MM.1S (cell line): ENCODE measurements around the gene GPX8.

ENCODE experiments used
- DNase-seq: peaks from one replicate; pipeline ENCODE4 v3.0.0-alpha.2; 2015
- H2AFZ ChIP-seq: fragments of 300-600 bp; sonication (generic); 2 replicates; pipeline ENCODE4 v1.6.0; 2016; ENCODE audit warnings: antibody characterized with exemption, low read length
- H3F3A ChIP-seq: fragments of 300-600 bp; sonication (generic); 2 replicates; pipeline ENCODE4 v1.6.1; 2016; ENCODE audit warnings: mild to moderate bottlenecking, antibody characterized with exemption, low read length, moderate library complexity, mixed read lengths; ENCODE audit not compliant: insufficient read depth
- H3K27ac ChIP-seq: fragments of 300-600 bp; sonication (generic); 2 replicates; pipeline ENCODE4 v1.5.1; 2016; ENCODE audit warnings: mild to moderate bottlenecking, low read length
- H3K27me3 ChIP-seq: fragments of 300-600 bp; sonication (generic); replicated peaks from 2 replicates; pipeline ENCODE4 v1.6.0; 2016; ENCODE audit warnings: low read length; ENCODE audit not compliant: insufficient read depth
- H3K36me3 ChIP-seq: fragments of 300-600 bp; sonication (generic); replicated peaks from 2 replicates; pipeline ENCODE4 v1.6.1; 2016; ENCODE audit warnings: mild to moderate bottlenecking, low read length, mixed read lengths; ENCODE audit not compliant: insufficient read depth
- H3K4me1 ChIP-seq: fragments of 300-600 bp; sonication (generic); 2 replicates; pipeline ENCODE4 v1.6.1; 2016; ENCODE audit warnings: low read length, mixed read lengths
- H3K4me2 ChIP-seq: fragments of 300-600 bp; sonication (generic); 2 replicates; pipeline ENCODE4 v1.6.0; 2016; ENCODE audit warnings: low read depth, low read length
- H3K4me3 ChIP-seq: fragments of 300-600 bp; sonication (generic); 2 replicates; pipeline ENCODE4 v1.5.1; 2016; ENCODE audit warnings: low read length, mixed read lengths
- H3K79me2 ChIP-seq: fragments of 300-600 bp; sonication (generic); 2 replicates; pipeline ENCODE4 v1.6.1; 2016; ENCODE audit warnings: mixed run types, low read length, mixed read lengths
- H3K9ac ChIP-seq: fragments of 300-600 bp; sonication (generic); 2 replicates; pipeline ENCODE4 v1.6.1; 2016; ENCODE audit warnings: low read length, mixed read lengths
- H3K9me2 ChIP-seq: fragments of 300-600 bp; sonication (generic); replicated peaks from 2 replicates; pipeline ENCODE4 v1.6.1; 2016; ENCODE audit warnings: mild to moderate bottlenecking, low read length, mixed read lengths; ENCODE audit not compliant: insufficient read depth
- H3K9me3 ChIP-seq: fragments of 300-600 bp; sonication (generic); replicated peaks from 2 replicates; pipeline ENCODE4 v1.6.1; 2016; ENCODE audit warnings: mild to moderate bottlenecking, low read length, mixed read lengths; ENCODE audit not compliant: insufficient read depth
- H4K20me1 ChIP-seq: fragments of 300-600 bp; sonication (generic); 2 replicates; pipeline ENCODE4 v1.6.1; 2016; ENCODE audit warnings: mild to moderate bottlenecking, low read length, moderate library complexity, mixed read lengths; ENCODE audit not compliant: insufficient read depth
- CTCF ChIP-seq: fragments of 300-600 bp; sonication (generic); IDR thresholded peaks from 2 replicates; pipeline ENCODE4 v1.5.1; 2016; ENCODE audit warnings: antibody characterized with exemption, low read length, mixed read lengths
- EZH2 ChIP-seq: fragments of 300-600 bp; sonication (generic); optimal IDR thresholded peaks from 2 replicates; pipeline ENCODE3; 2017; ENCODE audit warnings: low read depth, mild to moderate bottlenecking, antibody characterized with exemption, low read length, mixed read lengths
- EZH2phosphoT487 ChIP-seq: fragments of 300-600 bp; sonication (generic); IDR thresholded peaks from 2 replicates; pipeline ENCODE4 v1.6.1; 2018; ENCODE audit warnings: antibody characterized with exemption, low read length

GPX8 gene

GRCh38 chr5:55160493-55161209 is 680 bp downstream of the GPX8 start:
- H3K4me2 ChIP-seq, result no peak overlapping the region
- H3K36me3 ChIP-seq, result no peaks in the 10 kb centered on the region
- H3K9me2 ChIP-seq, result no peaks in the 10 kb centered on the region
- DNase-seq, result no peak
- no peaks in the 10 kb centered on the region for H3K9me3 ChIP-seq
- no peaks in the 10 kb centered on the region for H3K27me3 ChIP-seq
- no peak overlapping the region for H3K27ac ChIP-seq
- H2AFZ ChIP-seq, result no peak overlapping the region
- H3K4me3 ChIP-seq, result no peak overlapping the region
- TF ChIP-seq CTCF (no peak), EZH2 (no peak), EZH2phosphoT487 (no peak)
- no peaks in the 10 kb centered on the region for H3K4me1 ChIP-seq
- H4K20me1 ChIP-seq, result no peaks in the 10 kb centered on the region
- H3F3A ChIP-seq, result no peaks in the 10 kb centered on the region
- no peak overlapping the region for H3K9ac ChIP-seq
- no peaks in the 10 kb centered on the region for H3K79me2 ChIP-seq

DNA sequence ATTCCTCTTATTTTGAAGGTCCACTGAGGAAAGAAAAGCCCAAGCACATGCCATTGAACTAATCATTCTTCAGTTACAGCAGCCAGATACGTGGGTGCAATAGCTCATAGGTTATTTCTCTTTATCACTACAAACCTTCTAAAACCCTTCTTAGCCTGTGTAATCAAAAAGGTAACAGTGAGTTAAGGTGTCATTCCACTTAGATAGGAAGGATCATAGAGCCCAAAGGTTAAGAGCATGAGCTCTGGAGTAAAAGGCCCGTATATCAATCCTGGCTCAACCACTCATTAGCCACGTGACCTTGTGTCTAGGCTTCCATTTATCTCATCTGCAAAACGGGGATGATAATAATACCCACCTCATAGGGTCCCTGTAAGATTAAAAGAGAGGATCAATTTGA is 2.7 kb downstream of the GPX8 start:
- no peaks in the 10 kb centered on the region for H3K36me3 ChIP-seq
- H2AFZ ChIP-seq, result no peak overlapping the region
- no peak for DNase-seq
- H3K27ac ChIP-seq, result no peak overlapping the region
- no peak overlapping the region for H3K9ac ChIP-seq
- no peak for TF ChIP-seq EZH2
- no peak for TF ChIP-seq EZH2phosphoT487
- no peak for TF ChIP-seq CTCF
- H3K4me2 ChIP-seq, result no peak overlapping the region
- no peaks in the 10 kb centered on the region for H4K20me1 ChIP-seq
- no peaks in the 10 kb centered on the region for H3K27me3 ChIP-seq
- H3K79me2 ChIP-seq, result no peaks in the 10 kb centered on the region
- H3K9me2 ChIP-seq, result no peaks in the 10 kb centered on the region
- no peaks in the 10 kb centered on the region for H3K4me1 ChIP-seq
- H3F3A ChIP-seq, result no peaks in the 10 kb centered on the region
- no peak overlapping the region for H3K4me3 ChIP-seq
- H3K9me3 ChIP-seq, result no peaks in the 10 kb centered on the region

- Histone ChIP-seq H3K9me2 (no peaks in the 10 kb centered on the region), H3K36me3 (no peaks in the 10 kb centered on the region), H3K79me2 (no peaks in the 10 kb centered on the region), H3K9me3 (no peaks in the 10 kb centered on the region), H2AFZ (no peak overlapping the region), H4K20me1 (no peaks in the 10 kb centered on the region), H3K9ac (no peak overlapping the region), H3K4me2 (no peak overlapping the region), H3K4me3 (no peak overlapping the region), H3F3A (peaks cover 7% of the 10 kb centered on the region; the same call in 1 of the 2 replicates), H3K4me1 (peaks cover 16% of the 10 kb centered on the region), H3K27me3 (peaks cover 11% of the 10 kb centered on the region), H3K27ac (no peak overlapping the region)
- TF ChIP-seq EZH2, result no peak
- no peak for TF ChIP-seq EZH2phosphoT487
- TF ChIP-seq CTCF, result no peak
- DNase-seq, result no peak
Observed at GRCh38 chr5:55171471-55171870, 11.5 kb downstream of the GPX8 start.
